ENCODE measurements around the gene EEPD1.

EEPD1 gene

DNA sequence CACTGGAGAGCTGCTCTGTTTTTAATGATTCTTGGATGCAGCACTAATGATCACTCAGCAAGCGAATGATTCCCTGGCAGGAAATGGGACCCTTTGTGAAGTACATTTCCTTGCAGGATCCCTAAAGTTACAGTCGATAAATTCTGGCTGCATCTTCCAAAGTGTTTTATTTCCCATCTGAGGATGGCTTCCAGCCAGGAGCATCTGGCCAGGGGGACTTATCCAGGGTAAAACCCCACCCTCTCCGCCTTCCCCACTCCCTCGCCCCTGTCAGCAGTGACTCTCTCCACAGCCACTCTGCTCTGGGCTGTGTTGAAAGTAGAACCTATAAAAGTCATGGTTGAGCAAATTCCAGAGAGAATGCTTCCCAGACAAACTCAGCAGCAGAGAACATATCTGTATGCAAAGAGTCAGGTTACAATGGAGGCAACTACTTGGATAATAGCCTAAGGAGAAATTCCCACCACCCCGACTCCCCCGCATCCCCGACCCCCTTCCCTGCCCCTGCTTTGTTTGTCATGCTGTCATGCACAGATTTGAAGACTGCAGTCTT lies 125.6 kb downstream of the EEPD1 start:
- no peaks in the 10 kb centered on the region for H3K27me3 ChIP-seq
- peaks cover 24 to 98% (median 61%) of the 10 kb centered on the region in 10 experiments for H3K4me1 ChIP-seq
- peak overlapping the region in 9 of 11 experiments; percentile 7 to 93 (median 64); a peak in 14 of 22 replicates for H3K4me2 ChIP-seq
- H3K9me3 ChIP-seq (replicated peaks in 1 of 11) = 0 out of 22 replicates have a peak, but pooled peaks cover 0 to 6% (median 0%) of the 10 kb centered on the region in 11 experiments
- H3K4me3 ChIP-seq = no peak overlapping the region
- H3K27ac ChIP-seq = peak overlapping the region in 4 of 11 experiments; percentile 8 to 99 (median 98); a peak in 4 of 22 replicates
- H3K36me3 ChIP-seq = peaks cover 0 to 20% (median 0%) of the 10 kb centered on the region in 11 experiments; a peak in 5 of 22 replicates
- H3K9ac ChIP-seq = peak overlapping the region in 1 of 11 experiments; percentile 89; a peak in 1 of 22 replicates
- TF ChIP-seq Cebpa-rat (IDR thresholded peaks at IDR 0.05) = no peak
- H4K20me1 ChIP-seq = no peaks in the 10 kb centered on the region

DNA sequence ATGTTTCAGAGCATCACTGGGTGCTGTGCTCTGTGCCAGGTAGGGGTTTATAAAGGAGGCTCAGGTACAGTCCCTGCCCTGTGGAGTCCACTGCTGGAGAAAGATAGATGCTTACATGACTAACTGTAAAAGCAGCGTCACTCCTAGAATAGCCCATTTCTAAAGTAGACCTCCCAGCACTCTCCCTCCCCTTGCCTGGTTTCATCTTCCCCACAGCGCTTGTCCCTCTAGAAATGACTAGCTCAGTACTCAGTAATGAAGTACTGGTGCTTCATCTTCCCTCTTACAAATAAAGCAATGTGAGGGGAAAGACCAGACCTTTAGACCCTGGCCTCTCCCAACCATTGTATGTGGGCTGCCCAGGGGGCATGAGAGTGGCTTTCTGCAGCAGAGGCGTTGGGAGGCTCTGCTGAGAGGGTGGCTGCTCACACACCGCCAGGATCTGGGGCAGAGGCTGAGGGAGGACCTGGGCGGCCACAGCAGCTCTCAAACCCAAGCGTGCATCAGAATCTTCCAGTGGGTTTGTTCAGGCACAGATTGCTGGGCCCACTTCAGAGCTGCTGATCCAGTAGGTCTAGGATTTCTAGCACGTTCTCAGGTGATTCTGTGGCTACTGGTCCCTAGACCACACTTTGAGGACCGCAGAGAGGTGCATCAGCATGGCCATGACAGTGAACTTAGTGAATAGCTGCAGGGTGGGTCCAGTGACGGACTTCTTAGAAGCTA lies 126.3 kb downstream of the EEPD1 start:
- peak overlapping the region in 9 of 11 experiments; percentile 3 to 93 (median 64); a peak in 12 of 22 replicates for H3K4me2 ChIP-seq

DNA sequence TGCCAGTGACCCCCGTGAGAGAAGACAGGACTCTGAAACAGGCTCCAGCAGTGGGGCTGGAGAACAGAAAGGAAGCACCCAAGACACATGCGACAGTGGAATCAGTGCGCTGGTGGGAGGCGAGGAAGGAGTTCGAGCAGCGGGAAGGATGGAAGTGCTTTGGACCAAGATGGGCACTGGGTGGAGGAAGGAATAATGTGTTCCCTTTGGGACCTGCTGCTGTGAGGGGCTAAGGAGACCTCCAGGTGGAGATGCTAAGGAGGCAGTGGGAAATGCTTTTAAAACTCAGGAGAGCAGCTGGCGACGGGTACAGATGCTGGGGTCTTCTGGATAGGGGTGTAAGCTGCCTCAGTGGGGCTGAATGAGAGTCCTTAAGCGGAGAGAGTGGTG lies 126.9 kb downstream of the EEPD1 start:
- H3K9ac ChIP-seq = peak overlapping the region in 2 of 11 experiments; percentile 84 to 89; a peak in 3 of 22 replicates
- H3K27me3 ChIP-seq = no peaks in the 10 kb centered on the region
- no peak for TF ChIP-seq Cebpa-rat (IDR thresholded peaks at IDR 0.05)
- 0 out of 22 replicates have a peak, but pooled peaks cover 0 to 6% (median 0%) of the 10 kb centered on the region in 11 experiments for H3K9me3 ChIP-seq (replicated peaks in 1 of 11)
- no peaks in the 10 kb centered on the region for H4K20me1 ChIP-seq
- H3K27ac ChIP-seq = peak overlapping the region in 8 of 11 experiments; percentile 23 to 99 (median 98); a peak in 14 of 22 replicates
- peaks cover 36 to 97% (median 69%) of the 10 kb centered on the region in 10 experiments for H3K4me1 ChIP-seq
- peak overlapping the region in 7 of 11 experiments; percentile 3 to 93 (median 85); a peak in 12 of 22 replicates for H3K4me2 ChIP-seq
- H3K4me3 ChIP-seq = no peak overlapping the region
- H3K36me3 ChIP-seq = peaks cover 0 to 25% (median 0%) of the 10 kb centered on the region in 11 experiments; a peak in 5 of 22 replicates

More for the DNA sequence above, 126.3 kb downstream of the EEPD1 start:
- no peaks in the 10 kb centered on the region for H4K20me1 ChIP-seq
- 0 out of 22 replicates have a peak, but pooled peaks cover 0 to 6% (median 0%) of the 10 kb centered on the region in 11 experiments for H3K9me3 ChIP-seq (replicated peaks in 1 of 11)
- no peaks in the 10 kb centered on the region for H3K27me3 ChIP-seq
- peaks cover 30 to 97% (median 64%) of the 10 kb centered on the region in 10 experiments for H3K4me1 ChIP-seq
- H3K27ac ChIP-seq = peak overlapping the region in 9 of 11 experiments; percentile 16 to 99 (median 98); a peak in 15 of 22 replicates
- TF ChIP-seq Cebpa-rat (IDR thresholded peaks at IDR 0.05) = no peak
- H3K36me3 ChIP-seq = peaks cover 0 to 20% (median 0%) of the 10 kb centered on the region in 11 experiments; a peak in 5 of 22 replicates
- H3K9ac ChIP-seq = peak overlapping the region in 2 of 11 experiments; percentile 11 to 89; a peak in 2 of 22 replicates
- no peak overlapping the region for H3K4me3 ChIP-seq

DNA sequence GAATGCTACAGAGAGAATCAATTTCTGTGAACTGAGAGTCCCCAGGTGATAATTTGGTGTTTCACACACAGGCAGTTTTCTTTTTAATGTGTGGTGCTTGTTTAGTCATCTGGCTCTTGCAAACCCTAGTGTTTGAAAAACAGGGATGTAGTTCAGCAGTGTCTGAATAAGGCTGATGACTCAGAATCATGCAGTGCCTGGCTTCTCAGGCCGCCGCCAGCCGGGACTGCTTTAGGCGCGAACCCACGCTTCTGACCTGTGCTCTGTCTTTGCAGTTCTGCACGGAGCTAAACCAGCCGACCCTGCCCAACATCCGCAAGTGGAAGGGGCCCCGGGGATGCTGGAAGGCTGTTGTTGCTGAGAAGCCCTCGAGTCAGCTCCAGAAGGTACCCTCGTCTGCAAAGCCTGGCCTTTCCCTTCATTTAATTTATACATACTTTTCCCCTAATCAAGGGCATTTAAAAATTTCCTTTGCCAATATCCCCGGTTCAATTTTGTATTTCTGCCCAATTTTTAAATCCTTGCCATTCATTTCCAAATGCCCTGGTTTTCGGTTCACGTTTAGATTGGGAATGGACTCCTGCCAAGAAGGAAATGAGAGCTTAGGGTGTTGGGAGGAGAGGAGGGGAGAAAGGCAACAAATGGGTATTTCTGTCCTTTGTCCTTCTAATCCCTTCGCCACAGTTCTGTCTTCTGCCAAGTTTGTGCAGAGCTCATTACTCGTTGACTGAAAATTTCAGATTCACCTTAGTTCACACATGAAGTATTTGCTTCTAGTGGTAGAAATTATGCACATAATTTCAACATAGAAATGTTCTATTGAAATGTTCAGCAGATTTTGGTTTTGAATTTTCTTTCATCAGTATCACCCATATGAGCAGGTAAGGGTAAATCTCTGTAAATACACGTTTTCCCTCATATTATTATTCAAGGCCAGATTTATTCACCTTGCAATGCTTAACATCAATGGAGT lies 128.1 kb downstream of the EEPD1 start:
- peak overlapping the region in 5 of 11 experiments; percentile 20 to 89 (median 84); a peak in 8 of 22 replicates for H3K9ac ChIP-seq
- peaks cover 0 to 32% (median 0%) of the 10 kb centered on the region in 11 experiments; a peak in 5 of 22 replicates for H3K36me3 ChIP-seq
- H3K27me3 ChIP-seq = no peaks in the 10 kb centered on the region
- no peak for TF ChIP-seq Cebpa-rat (IDR thresholded peaks at IDR 0.05)
- peak overlapping the region; percentile 11 to 99 (median 97); a peak in 17 of 22 replicates for H3K27ac ChIP-seq
- H3K9me3 ChIP-seq (replicated peaks in 1 of 11) = no peaks in the 10 kb centered on the region
- peaks cover 48 to 98% (median 80%) of the 10 kb centered on the region in 10 experiments for H3K4me1 ChIP-seq
- H3K4me2 ChIP-seq = peak overlapping the region in 9 of 11 experiments; percentile 13 to 93 (median 85); a peak in 16 of 22 replicates
- H3K4me3 ChIP-seq = peak overlapping the region in 2 of 10 experiments; percentile 30 to 39; a peak in 4 of 20 replicates
- no peaks in the 10 kb centered on the region for H4K20me1 ChIP-seq

DNA sequence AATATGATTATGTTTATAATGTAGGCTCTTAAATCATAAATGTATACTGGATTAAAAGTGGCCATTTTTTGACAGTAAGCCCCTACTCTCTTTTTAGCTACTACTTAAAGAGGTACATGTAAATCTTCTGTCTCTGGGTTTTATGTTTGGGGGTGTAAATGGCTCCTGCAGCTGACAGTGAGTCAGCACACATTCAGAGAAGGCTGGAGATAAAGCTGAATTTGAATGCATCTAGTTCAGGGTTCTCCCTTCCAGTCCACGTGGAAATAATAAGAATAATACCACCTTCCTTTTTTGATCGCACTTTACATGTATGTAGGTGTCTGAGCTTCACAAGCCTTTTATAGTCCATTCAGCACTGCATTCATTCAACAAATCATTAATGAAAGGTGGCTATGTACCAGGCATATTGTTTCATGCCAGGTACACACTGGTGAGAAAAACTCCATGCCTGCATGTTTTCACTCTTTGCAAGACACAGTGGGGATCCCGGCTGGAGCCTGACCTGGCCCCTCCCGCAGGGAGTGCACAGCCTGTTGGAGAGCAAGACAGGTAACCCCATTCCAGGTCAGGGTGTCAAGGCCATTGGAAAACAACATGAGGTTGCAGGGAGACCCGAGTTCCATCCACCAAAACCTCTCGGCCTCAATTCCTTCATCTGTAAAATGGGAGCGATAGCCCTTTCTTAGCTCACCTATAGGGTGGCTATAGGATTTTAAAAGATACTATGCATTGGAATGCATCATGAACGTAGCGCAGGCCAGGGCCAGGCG lies 129.1 kb downstream of the EEPD1 start:
- Histone ChIP-seq H3K4me2 (peak overlapping the region; percentile 77 to 98 (median 85)), H3K27me3 (no peaks in the 10 kb centered on the region), H3K27ac (peak overlapping the region; percentile 90 to 99 (median 97)), H4K20me1 (no peaks in the 10 kb centered on the region), H3K9me3 (replicated peaks in 1 of 11) (no peaks in the 10 kb centered on the region), H3K4me1 (peaks cover 58 to 98% (median 89%) of the 10 kb centered on the region in 10 experiments), H3K9ac (peak overlapping the region; percentile 74 to 89 (median 85); a peak in 21 of 22 replicates), H3K4me3 (peak overlapping the region in 4 of 10 experiments; percentile 26 to 53 (median 34); a peak in 4 of 20 replicates), H3K36me3 (peaks cover 0 to 35% (median 0%) of the 10 kb centered on the region in 11 experiments; a peak in 5 of 22 replicates)
- TF ChIP-seq Cebpa-rat (IDR thresholded peaks at IDR 0.05) = no peak

DNA sequence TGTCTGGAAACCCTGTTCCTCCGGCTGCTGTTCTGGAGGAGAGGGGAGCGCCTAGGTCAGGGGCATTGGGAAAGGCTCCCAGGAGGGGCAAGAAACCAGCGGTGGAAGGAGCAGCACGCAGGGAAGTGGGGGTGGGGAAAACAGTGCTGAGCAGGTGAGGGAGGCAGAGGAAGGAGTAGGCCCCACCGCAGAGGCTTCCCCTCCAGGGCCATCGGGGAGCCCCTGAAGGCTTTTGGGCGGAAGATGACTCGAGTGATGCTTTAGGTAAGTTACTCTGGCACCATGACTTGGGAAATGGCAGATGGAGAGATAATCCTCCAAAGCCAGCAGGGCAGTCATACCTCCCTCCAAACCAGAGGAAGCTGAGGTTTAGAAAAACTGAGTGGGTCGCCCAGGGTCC lies 130.1 kb downstream of the EEPD1 start:
- H3K27ac ChIP-seq = peak overlapping the region; percentile 90 to 99 (median 97)
- H3K4me1 ChIP-seq = peaks cover 68 to 98% (median 96%) of the 10 kb centered on the region in 10 experiments

DNA sequence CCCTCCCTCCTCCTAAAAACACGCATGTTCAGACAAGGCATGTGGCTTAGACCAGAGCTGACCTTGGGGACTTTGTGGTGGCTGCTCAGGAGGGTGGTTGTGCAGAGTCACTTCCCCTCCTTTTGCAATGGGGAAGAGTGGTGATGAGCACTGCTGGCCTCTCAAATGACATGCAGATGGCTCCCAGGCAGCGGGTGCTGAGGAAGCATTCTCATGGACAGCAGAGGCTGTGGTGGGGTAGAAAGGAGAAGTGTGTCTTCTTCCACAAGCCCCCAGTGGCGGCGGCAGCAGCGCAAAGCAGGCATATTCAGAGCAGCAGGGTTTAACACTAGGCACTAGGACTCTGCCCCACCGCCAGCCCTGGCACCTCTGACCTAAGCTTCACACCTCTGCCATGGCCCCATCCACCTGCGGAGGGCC lies 130.7 kb downstream of the EEPD1 start:
- peak overlapping the region; percentile 90 to 99 (median 97) for H3K27ac ChIP-seq
- peaks cover 0 to 41% (median 0%) of the 10 kb centered on the region in 11 experiments; a peak in 6 of 22 replicates for H3K36me3 ChIP-seq
- TF ChIP-seq Cebpa-rat (IDR thresholded peaks at IDR 0.05) = peak; percentile 81 to 96 (median 93); a peak in 21 of 22 replicates
- no peaks in the 10 kb centered on the region for H4K20me1 ChIP-seq
- no peaks in the 10 kb centered on the region for H3K27me3 ChIP-seq
- peak overlapping the region; percentile 89 to 98 (median 95) for H3K4me2 ChIP-seq
- peaks cover 68 to 98% (median 96%) of the 10 kb centered on the region in 10 experiments for H3K4me1 ChIP-seq
- H3K4me3 ChIP-seq = peak overlapping the region in 3 of 10 experiments; percentile 16 to 45 (median 21); a peak in 1 of 20 replicates
- peak overlapping the region; percentile 79 to 89 (median 85) for H3K9ac ChIP-seq
- H3K9me3 ChIP-seq (replicated peaks in 1 of 11) = no peaks in the 10 kb centered on the region

More for the DNA sequence above, 130.1 kb downstream of the EEPD1 start:
- Histone ChIP-seq H3K4me3 (peak overlapping the region in 9 of 10 experiments; percentile 4 to 53 (median 34); a peak in 9 of 20 replicates), H4K20me1 (no peaks in the 10 kb centered on the region), H3K9ac (peak overlapping the region; percentile 74 to 89 (median 85)), H3K27me3 (no peaks in the 10 kb centered on the region), H3K4me2 (peak overlapping the region; percentile 77 to 98 (median 85)), H3K9me3 (replicated peaks in 1 of 11) (no peaks in the 10 kb centered on the region), H3K36me3 (peaks cover 0 to 36% (median 0%) of the 10 kb centered on the region in 11 experiments; a peak in 5 of 22 replicates)
- no peak for TF ChIP-seq Cebpa-rat (IDR thresholded peaks at IDR 0.05)
